Activated CD8-positive, alpha-beta memory T cell treated with anti-CD3 and anti-CD28 coated beads for 1 hour (primary cell): ENCODE results near the gene CRPPA.
A peak's percentile ranks its signal among the peaks of the same experiment; 100 is the strongest.
"Not testable (repeated sequence)": the region's sequence is repeated elsewhere in the genome, so short reads cannot be mapped to it uniquely, and the experiment has no call there.

Experiments used
- DNase-seq, 2 donors: peaks; one replicate each; pipeline ENCODE4 v3.0.0-alpha.2; 2020; ENCODE audit warnings: low read depth in 1 of 2; ENCODE audit errors: extremely low read depth in 1 of 2

Gene CRPPA

GRCh38 chr7:16421333-16422102 is at the start of gene CRPPA:
CRPPA (minus strand) TSS chr7:16421538; CDS start chr7:16421322, 216 bp downstream.
- DNase-seq, result peak in 1 of 2 donors; percentile 16

DNA sequence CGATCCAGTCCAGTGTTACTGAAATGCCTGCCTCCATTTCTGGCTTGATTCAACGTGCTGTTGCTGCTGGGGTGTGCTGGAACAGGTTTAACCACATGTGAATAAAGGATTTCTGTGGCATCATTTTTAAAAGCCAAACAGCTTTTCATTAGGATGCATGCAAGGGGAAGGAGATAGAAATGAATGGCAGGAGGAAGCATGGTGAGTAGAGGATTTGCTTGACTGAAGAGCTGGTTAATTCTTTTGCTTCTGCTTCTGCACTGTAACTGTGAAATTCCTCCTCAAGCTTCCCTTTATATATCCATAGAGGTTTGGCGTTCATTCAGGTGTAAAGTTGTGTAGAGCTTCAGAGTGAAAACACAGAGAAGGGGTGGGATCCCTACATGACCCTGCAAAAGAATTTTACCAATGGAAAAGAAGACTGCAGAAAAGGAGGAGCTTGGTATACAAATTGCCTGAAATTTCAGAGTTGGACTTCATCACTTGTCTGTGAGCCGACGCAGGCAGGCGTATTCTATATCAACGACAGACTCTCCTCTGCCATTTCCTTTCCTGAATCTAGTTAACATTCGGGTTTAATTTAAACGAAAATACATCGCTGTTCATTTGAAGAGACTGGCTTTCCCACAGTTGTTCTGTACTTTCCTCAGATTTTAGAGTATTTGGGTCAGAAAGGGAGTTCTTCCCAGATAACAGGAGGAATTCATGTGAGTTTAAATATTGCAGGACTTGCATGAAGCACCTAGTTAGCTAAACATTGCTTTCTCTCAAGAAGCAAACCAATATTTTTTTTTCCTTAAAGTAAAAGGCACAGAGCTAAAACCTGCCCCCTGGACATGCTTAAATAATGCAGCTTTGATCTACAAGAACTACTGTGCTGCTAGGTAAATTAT is 44.4 kb upstream of the CRPPA start, which contains the start of gene SOSTDC1:
Gene SOSTDC1 (minus strand): TSS at position 270 of the 893 bp plus-strand sequence. CDS start 70 bp downstream, at position 200.
- no peak for DNase-seq

GRCh38 chr7:16463949-16464715 is 42.8 kb upstream of the CRPPA start:
- no peak for DNase-seq

- no peak for DNase-seq
Observed at GRCh38 chr7:16463520-16463919, 42.2 kb upstream of the CRPPA start.

GRCh38 chr7:16462431-16462889 is 41.1 kb upstream of the CRPPA start:
- no peak for DNase-seq

DNA sequence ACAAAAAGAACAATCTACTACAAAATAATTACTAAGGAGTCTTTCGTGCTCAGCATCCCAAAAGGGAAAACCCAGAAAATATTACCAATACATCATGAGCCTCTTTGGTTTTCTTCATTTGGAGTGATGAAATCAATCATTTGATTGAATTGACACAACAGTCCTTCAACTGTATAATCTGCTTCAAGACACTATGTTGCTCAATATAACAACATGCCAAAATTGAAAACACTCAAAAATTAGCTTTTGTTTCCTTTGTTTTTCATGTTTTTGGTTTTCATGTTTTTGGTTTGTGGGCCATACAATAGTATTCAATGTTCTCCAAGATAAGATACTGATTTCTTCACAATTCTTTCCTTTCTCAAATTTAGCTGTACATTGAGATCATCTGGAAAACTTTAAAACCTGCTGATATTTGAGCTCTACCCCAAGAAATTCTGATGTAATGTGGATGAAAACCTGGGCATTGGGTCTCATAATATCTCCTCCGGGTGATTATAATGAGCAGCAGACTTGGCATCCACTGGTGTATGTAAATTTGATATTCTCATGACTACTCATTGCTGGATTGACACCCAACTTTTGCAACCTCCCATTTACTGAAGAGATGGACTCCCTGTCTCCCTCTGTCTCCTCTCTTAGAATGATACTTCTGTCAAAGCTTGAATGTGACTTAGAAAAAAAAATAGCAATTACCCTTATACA is 39.6 kb upstream of the CRPPA start:
- DNase-seq, result no peak

DNA sequence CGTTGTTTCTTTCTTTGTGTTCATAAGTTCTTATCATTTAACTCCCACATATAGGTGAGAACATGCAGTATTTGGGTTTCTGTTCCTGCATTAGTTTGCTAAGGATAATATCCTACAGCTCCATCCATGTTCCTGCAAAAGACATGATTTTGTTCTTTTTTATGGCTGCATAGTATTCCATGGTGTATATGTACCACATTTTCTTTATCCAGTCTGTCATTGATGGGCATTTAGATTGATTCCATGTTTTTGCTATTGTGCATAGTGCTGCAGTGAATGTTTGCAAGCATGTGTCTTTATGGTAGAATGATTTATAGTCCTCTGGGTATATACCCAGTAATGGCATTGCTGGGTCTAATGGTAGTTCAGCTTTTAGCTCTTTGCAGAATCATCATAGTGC is 35.0 kb upstream of the CRPPA start:
- not testable (repeated sequence) for DNase-seq

DNA sequence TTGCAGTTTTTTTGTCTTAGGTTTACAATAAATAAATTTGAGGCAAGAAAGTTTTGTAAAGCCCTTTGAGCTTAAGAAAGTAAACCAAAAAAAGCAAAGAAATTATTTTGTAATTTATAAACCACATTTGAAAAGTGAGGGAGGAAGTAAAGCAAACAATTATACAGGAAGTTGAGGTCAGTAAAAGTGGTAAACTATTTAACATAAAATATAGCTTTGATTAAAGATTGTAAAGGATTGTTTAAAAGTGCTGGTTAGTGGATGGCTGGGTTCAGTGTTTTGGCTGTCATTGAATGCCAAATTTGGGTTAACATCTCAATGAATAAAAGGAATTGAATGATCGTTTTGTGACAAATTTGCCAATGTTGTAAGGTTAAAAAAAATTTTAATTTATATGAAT is 34.3 kb upstream of the CRPPA start:
- no peak for DNase-seq

- no peak for DNase-seq
Observed at GRCh38 chr7:16450366-16450765, 29.0 kb upstream of the CRPPA start.

GRCh38 chr7:16447876-16448275 is 26.5 kb upstream of the CRPPA start:
- DNase-seq, result no peak

- no peak for DNase-seq
Observed at GRCh38 chr7:16446508-16446907, 25.2 kb upstream of the CRPPA start.

GRCh38 chr7:16443871-16444270 is 22.5 kb upstream of the CRPPA start:
- not testable (repeated sequence) for DNase-seq

- DNase-seq, result no peak
Observed at GRCh38 chr7:16438988-16439387, 17.6 kb upstream of the CRPPA start.

DNA sequence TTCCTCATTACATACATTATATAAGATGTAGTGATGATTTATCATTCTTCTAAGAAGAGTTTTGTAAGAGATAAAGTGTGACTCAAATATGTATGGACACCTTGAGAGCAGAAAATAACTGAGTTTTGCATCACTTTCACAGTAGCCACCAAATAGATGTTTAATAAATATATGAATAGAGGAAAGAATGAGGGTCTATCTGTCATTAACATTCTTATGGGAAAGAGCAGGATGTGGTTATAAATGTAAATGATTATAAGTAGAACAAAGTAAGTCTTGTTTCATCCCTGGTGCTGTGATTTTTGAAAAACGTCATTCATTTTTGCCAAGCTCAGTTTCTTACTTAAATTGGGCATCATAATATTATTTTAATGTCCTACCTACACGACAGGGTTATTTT is 15.0 kb upstream of the CRPPA start:
- DNase-seq, result no peak

DNA sequence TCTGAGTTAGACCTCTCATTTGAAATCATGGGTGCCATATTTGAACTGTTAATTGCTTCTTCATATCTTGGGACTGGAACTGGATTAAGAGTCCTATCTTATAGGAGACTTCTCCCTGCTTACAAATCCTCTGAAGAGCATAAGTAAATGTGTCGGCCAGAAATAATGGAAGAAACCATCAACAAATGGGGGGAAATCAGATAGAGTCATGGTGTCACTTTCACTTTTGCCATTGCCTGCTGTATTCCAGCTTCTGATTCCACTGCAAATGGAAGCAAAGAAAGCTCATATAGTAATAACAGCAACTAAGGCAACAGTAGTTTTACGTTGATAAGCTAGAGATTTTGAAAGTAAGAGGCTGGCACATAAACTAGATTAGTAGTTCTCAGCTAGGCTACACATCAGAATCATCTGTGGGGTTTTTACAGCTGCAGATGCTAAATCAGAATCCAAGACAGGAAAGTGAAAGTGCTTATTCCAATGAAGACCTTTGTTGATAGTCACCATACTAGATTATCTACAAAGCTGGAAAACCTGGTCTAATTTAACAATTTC is 12.3 kb upstream of the CRPPA start:
- no peak for DNase-seq

- DNase-seq, result no peak
Observed at GRCh38 chr7:16432425-16432731, 11.0 kb upstream of the CRPPA start.

GRCh38 chr7:16431646-16432424 is 10.5 kb upstream of the CRPPA start:
- no peak for DNase-seq

DNA sequence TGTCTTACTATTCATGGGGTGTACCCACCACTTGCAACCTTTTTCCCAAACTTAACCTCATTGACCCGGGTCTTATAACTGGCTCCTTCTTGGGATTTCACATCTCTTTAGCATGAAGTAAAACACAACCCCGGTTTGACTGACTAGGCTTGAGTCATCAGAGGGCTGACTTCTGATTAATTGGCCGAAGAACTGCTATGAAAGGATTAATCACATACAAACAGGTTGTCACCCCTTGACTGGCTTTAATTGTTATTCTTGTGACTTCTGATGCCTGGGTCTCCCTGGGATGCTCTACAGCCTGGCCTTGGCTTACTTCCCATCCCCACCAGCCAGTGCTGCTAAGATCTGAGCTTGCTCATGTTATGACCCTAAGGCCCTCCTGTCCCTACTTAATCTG is 8.8 kb upstream of the CRPPA start:
- no peak for DNase-seq

GRCh38 chr7:16428672-16429071 is 7.3 kb upstream of the CRPPA start:
- no peak for DNase-seq
